DMS153 (cell line): ENCODE results near the gene ANKDD1B.
"Not testable (repeated sequence)": the region's sequence is repeated elsewhere in the genome, so short reads cannot be mapped to it uniquely, and the experiment has no call there.

Experiments used
- DNase-seq: peaks from one replicate; lab custom pipeline; 2025; lab: John Stamatoyannopoulos, UW

The ANKDD1B gene

DNA sequence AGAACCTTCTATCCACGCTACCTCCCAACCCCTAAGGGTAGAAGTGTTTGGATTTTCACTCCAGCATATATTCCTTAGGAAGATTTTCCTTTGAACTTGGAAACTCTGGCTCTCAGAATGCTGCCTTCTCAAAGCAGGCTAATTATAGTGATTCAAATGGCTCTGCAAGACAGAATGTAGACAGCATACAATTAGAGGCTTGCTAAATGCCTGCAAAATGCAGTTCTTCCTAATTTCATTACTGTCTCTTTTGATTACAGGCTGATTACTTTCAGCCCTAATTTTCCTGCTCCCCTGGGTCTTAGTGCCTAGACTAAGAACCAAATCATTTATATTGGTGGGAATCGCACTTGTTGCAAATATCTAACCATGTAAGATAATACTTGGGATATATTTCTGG is 50.8 kb downstream of the ANKDD1B start:
- no peak for DNase-seq

DNA sequence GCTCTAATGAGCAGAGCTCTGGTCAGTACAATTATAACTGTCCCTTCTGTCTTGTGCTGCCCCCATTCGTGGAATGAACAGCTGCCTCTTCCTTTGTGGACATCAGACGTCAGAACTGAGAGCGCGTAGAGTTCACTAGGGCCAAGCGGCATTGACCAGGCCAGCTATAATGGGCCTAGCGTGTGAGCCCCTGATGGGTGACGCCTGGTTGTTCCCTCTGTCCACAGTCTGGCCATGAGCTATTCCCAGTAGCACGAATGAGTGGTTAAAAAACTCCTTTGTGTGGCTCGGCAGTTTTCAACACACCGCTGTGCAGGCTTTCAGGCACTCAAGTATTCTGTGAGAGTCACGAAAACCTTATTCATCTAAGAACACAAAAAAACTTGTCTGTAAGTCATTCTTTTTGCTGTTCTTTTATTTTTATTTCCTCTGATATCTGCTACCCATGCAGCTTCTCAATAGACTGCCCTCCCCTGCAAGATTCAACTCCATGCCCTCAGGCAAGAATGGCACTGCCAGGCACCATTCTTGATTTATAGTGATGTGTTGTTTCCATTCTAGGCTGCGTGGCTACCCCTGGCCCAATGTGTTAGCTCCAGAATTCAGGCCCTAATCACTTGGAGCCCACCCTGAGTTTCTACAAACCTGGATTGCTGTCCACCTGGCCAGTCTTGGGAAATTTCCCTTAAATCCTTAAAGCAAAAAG is 52.5 kb downstream of the ANKDD1B start:
- no peak for DNase-seq

DNA sequence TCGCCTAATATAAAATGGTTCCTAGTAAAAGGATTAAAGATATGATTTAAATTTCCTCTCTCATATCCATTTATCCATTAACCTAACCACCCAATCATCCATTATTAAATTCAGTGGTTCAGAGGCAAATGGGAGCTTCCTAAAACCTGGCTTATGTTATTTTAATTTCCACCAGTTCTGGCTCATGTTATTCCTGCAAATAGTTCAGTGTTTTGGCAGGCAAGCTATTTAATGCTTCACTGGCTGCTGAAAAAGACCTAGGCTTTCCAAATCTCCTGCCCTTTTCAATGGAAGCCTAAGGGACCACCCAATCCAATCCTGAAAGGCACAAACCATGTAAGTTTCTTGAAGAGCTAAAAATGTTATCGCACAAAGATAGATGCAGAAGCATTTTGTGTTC is 53.7 kb downstream of the ANKDD1B start:
- DNase-seq, result no peak

DNA sequence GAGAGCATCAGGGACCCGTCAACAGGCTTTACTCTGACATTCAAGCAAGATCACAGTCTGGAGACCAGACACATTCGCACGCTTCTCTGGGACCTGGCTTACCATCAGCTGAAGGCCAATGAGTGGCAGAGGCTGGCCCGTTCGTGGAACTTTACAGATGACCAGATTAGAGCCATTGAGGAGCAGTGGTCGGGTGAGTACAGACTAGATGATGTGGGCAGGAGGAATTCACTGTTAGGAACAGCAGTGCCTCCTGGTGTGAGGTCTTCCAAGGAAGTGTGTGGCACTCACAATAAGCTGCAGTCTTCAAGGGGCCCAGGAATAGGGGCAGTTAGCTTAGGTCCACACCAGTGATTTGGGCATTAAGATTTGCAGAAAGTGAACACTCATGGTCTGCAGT is 55.5 kb downstream of the ANKDD1B start:
- no peak for DNase-seq

DNA sequence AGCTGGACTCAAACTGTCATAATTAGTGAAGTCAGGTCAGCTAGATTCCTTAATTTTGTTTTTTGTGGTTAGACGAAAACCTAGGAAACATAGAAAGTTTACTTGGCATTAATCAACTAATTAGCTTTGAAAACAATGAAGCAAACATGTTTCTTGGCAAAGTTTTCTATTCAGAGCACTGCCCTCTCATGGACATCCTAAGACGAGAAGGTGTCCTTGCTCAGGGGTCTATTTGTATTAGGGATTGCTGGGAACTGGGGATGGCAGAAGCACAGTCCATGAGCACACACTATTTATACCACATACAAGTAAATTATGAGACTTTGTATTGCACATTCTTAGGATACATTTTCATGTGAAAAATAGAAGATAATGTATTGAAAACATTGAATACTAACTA is 56.3 kb downstream of the ANKDD1B start:
- no peak for DNase-seq

DNA sequence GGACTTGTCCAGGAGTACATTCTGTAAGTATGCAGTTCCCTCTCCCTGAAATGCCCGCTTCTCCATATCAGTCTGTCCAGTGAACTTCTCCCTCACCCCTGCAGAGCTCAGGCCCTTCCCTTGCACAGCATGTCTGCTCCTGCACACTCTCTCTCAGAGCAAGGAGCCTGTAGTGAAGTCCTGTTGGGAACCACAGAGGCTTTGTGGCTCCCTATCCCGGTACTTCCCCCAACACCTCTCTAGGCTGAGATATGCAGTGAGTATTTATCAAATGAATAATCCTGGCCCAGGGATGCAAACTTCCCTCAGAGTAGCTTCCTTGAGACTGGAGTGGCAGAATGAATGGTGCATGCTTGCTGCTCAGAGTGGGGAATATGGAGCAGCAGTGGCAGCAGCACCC is 57.2 kb downstream of the ANKDD1B start:
- DNase-seq, result no peak

DNA sequence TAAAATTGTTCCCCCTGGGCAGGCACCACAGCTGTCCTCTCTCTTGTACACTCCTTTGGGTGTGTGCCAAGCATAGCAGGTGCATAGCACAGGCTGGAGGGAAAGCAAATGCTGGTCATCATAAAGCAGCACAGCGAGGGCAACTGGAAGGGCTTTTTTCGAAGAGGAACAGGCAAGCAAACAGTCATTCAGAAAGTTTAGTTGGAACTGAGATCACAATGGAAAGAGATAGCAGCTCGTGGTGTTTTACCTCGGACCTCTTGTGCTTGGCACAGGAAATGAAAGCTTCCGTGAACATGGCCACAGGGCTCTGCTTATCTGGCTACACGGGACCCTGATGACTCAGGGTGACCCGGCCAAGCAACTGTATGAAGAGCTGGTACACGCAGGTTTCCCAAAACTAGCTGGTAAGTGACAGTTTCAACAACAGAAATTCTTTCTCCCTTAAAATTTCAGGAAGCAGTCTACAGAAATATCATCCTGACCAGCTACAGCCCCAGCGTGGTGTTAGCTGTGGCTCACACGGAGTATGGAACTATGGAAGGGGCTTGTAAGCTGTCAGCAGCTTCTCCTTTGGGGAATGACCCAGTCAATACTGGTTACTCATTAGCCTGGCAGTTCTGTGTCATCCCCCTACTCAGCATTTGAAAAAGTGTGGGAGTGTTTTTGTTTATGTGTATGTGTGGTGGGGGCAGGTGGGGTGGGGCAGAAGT is 57.9 kb downstream of the ANKDD1B start:
- DNase-seq, result peak; percentile 23

DNA sequence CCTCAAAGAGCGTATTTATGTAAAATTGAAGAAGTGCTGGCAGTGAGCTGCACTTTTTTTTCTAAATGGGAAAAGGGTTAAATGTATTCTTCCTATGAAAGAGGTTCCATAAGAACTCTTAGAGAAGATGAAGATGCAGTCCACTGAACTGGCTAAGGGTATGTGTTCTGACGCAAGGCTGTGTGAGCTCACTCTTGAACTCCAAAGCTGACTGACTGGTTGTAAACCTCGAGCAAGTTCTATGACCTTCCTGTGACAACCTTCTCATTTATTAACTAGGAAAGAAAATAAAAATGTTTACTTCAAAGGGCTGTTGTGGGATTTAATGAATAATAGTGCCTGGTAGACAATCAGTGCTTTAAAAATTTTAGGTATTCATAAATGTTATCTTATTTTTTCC is 59.3 kb downstream of the ANKDD1B start:
- no peak for DNase-seq

DNA sequence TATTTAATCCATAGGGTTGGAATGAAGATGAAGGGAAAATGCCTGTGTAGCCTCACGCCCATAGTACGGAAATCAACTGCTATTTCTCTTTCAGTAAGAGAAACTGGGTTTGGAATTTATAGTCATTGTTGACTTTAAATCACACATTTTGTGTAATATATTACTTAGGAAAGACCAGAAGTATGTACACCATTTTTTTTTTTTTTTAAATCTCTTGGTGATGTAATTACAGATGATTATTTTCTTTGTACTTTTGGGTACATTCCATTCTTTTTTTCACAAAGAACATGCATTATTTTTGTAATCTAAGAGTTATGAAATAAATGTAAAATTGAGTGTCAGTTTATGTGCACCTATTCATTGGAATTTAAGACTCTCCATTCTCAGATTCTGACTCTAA is 60.3 kb downstream of the ANKDD1B start:
- DNase-seq, result no peak

DNA sequence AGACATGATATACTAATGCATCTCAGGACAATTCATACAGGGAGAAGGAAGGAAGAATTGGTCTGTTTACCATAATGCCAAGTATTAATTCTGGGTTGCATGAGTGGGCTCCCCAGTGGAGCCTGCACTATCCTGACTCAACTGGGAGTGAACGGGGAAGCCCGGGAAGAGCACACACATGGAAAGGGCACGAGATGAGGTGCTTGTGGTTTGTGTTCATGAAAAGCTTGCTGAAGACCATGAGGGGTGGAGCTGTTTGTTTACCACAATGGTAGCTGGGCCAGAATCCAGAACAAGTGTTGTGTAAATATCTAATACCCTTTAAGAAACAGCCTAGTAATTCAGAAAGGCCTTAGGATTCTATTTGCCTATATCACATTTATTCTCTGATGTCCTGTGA is 61.4 kb downstream of the ANKDD1B start:
- DNase-seq, result no peak

DNA sequence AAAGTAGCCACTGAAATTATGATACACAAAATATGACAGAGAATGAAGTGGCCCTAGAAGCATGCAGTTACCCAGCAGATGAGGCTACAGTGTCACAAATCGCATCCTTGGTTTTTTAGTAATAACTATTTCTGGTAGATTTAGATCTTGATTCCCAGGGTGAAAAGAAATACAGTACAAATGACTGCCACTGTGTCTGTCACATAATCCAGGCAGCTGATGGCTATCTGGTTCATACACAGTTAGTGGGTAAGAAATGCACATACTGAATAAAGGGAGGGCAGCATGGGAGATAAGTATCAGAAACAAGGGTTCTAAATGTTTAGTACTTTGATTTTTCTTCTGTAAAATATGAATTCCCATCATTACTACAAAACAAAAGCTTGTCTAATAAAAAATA is 64.5 kb downstream of the ANKDD1B start:
- DNase-seq, result no peak

DNA sequence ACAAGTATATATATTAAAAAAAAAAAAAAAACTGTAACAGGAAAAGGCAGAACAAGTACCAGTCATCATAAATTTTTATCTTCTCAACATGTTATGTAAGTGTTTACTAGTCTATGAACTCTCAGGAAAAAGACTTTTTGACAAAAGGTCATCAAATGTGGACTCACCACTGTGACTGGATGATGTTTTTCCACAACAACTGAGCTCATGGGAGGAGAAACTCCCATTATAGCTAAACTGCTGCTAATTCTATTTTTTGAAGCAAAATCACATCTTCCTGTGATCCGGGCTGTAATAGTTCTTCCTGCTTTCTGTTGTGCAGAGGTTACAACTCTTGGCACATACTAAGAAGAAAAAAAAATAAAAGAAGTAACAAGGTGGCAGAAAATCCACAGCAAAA is 66.4 kb downstream of the ANKDD1B start:
- no peak for DNase-seq

DNA sequence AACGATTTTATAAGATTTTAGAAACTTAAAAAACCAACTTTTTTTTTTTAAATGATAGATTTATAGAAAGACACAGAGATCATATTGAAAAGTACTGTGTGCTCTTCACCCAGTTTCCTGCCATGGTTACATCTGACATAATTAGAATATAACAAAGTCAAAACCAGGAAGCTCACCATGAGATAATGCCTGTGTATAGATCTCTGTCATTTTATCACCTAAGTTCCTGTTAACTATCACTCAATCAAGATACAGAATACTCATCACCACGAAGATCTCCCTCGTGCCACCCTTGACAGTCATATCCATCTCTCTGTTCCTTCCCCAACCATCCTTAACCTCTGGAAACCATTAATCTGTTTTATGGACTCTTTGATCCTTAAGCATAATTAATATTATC is 66.9 kb downstream of the ANKDD1B start:
- DNase-seq, result no peak

DNA sequence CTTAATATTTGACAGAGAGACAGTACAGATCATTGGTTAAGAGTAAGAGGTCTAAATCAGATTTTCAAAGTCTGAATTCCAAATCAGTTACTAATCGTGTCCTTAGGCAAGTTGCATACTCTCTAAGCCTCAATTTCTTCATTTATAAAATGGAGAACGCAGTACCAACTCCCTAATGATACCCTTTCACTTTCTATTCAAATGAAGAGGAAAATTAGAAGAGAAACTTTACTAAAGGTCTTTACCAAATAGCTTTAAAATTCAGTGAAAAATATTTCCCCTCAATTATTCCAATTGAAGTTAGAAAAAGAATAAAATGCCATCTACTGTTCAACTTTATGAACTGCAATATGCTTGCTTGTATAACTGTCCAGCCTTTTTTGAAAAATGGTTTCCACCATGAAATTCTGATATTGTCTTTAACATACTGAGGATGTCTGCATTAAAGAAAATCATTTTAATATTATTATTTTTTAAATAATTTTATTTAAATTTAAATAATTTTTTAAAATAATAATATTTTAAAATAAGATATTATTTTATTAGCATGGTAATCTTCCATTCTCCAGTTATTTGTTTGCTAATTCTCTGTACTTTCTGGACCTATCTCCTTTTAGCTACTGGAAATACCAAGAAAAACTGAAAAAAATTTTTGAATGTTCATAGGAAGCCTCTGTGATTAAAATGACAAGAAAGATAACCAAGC is 70.0 kb downstream of the ANKDD1B start:
- no peak for DNase-seq

DNA sequence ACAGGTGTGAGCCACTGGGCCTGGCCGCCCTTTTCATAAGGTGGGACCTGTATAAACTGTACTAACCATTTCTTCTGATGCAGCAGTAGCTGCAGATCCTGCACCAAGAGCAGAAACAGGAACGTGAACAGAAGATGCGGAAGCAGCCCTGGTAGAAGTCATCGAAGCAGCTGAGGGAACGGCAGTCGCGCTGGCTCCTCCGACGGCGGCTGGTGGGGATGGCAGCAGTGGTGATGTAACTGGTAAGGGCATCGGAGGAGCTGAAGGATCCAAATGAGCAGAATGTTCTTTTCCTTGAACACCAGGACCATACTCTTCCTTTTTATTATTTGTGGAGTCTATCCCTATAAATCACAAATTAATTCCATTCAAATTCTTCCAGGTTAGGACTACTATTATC is 73.9 kb downstream of the ANKDD1B start:
- no peak for DNase-seq

DNA sequence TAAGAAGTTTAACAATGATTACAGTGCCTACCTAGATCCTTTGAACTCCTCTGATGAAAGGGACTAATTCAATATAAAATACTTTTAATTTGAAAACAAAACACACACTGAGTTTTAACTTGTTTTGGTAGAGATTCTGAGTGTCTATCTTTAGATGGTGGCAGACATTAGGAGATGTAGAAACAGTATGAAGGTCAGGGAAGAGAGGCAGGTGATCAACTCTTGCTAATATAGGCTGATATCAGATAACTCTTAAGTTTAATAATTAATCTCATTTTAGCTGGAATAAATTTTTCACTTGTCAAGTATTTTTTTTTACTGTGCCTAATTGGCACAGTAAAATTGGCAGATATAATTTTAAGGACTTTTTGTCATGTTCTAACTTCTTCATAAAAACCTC is 75.2 kb downstream of the ANKDD1B start:
- no peak for DNase-seq

DNA sequence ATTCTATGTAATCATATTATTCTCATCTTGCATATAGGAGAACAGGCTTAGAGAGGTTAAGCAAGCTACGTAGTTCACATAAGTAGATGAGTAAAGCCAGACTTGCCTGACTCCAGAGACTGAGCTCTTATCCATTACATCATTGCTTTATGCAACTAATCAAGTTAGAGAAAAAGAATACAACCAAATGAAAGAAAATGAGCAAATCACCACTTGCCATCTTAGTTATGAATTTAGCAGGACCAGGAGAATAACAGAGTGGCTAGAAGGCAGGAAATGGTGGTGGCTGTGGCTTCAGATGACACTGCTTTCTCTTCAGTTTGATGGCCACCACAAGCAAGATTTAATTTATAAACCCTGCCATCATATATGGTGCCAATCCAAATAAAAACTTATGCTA is 79.4 kb downstream of the ANKDD1B start:
- no peak for DNase-seq

DNA sequence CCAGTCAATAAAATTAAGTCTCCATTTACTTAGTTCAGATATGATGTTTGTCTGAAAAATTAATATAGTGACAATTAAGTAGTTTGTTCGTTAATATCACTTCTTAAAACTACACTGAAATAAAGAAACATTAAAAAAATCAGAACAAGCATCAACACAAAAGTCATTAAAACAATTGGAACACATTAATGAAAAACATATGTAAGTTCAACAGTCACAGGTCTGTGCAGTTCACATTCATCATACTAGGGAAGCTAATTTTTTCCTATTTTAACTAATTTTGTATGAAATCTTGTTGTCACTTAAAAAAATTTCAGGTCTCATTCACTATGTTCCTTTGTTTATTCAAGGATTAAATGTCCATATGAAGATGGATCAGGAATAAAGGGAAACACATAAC is 83.5 kb downstream of the ANKDD1B start:
- DNase-seq, result no peak

DNA sequence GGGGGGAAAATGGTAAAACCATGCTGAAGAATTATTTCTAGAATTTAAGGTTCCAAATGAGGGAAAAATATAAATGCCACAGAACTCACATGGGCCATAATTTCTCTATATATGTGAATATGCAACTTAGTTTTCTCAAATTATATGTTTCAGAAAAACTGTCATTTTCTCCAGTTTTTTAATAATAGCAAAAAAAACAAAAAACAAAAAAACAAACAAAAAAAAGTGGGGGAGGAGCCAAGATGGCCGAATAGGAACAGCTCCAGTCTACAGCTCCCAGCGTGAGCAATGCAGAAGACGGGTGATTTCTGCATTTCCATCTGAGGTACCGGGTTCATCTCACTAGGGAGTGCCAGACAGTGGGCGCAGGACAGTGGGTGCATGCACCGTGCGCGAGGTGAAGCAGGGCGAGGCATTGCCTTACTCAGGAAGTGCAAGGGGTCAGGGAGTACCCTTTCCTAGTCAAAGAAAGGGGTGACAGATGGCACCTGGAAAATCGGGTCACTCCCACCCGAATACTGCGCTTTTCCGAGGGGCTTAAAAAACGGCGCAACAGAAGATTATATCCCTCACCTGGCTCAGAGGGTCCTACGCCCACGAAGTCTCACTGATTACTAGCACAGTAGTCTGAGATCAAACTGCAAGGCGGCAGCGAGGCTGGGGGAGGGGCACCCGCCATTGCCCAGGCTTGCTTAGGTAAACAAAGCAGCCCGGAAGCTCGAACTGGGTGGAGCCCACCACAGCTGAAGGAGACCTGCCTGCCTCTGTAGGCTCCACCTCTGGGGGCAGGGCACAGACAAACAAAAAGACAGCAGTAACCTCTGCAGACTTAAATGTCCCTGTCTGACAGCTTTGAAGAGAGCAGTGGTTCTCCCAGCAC is 84.5 kb downstream of the ANKDD1B start:
- not testable (repeated sequence) for DNase-seq

DNA sequence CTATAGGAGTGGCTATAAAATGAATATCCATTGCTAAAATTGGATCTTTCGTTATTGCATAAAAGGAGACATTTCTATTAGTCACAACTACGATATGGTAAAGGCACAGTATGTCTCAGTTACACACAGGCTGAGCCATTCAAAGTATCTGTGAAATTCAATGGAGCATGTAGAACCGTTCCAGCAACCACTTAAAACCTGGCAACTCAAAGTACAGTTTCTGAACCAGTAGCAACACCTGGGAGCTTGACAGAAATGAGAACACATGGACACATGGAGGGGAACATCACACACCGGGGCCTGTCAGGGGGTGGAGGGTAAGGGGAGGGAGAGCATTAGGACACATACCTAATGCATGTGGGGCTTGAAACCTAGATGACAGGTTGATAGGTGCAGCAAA is 90.6 kb downstream of the ANKDD1B start:
- no peak for DNase-seq

DNA sequence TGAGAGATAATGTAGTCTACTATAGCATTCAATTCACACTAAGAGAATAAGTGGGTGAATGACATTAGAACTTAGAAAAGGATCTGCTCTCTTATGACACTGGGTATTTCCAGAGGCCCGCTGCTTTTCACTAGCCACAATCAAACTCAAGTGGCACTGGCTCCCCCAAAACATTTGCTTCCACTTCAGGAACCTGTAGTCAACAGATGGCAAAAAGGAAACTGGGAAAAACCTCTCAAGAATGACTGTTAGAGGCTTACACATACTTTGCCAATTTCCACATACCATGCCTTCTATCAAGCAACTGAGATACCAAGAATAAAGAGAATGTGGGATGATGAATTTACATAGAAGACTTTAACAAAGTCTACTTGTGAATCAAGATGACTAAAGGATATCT is 94.8 kb downstream of the ANKDD1B start:
- DNase-seq, result no peak

DNA sequence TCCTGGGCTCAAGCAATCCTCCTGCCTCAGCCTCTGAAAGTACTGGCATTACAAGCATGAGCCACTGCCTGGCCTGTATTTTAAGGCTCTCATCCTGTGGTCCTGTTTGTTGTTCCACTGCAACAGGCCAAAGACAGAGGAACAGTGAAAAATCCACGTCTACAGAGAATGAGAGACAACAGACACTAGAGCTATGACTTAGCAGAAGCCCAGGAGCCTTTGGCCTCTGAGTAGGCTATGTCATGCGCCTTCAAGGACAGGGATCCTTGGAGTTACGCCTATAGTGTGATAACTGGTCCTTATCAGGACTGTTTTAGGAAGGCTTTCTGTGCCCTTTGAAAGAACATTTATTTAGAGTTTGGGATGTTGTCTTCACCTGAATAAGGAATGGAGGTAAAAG is 95.5 kb downstream of the ANKDD1B start:
- no peak for DNase-seq
